Activated T-cell treated with anti-CD3 and anti-CD28 coated beads, Interleukin-2, amount 50 U/mL, for 4 hours (primary cell): ENCODE data around the gene TRAPPC1. TPM values are rescaled to one million over a fixed set of nuclear protein-coding genes. Genes with fewer than 3 reads are reported as not detected.

Source experiments
- ATAC-seq, 2 donors: fragments of 200-7000 bp; cut with Tn5 transposase; one replicate each; pipeline ENCODE4 v1.10.0; 2021
- DNase-seq: peaks from one replicate; pipeline ENCODE4 v3.0.0-alpha.2; 2020
- H3K27me3 Mint-ChIP-seq: one replicate; pipeline ENCODE4 v1.8.0; 2021; ENCODE audit warnings: low read depth, mixed read lengths
- H3K36me3 Mint-ChIP-seq: one replicate; pipeline ENCODE4 v1.8.0; 2022; ENCODE audit warnings: mixed read lengths; ENCODE audit not compliant: insufficient read depth
- H3K4me1 Mint-ChIP-seq: one replicate; pipeline ENCODE4 v1.8.0; 2021; ENCODE audit warnings: low read depth, mixed read lengths
- H3K4me3 Mint-ChIP-seq: one replicate; pipeline ENCODE4 v1.8.0; 2021; ENCODE audit warnings: mild to moderate bottlenecking, moderate library complexity, mixed read lengths
- H3K9me3 Mint-ChIP-seq: one replicate; pipeline ENCODE4 v1.8.0; 2021; ENCODE audit warnings: mixed read lengths
- total RNA-seq, 3 donors: library from RNA; stranded (reverse); gene quantifications; one replicate each; pipeline ENCODE4 v1.2.1, GENCODE V29; 2021

TRAPPC1 gene
- total RNA-seq, 3 donors from 2014 or later: 123 to 134 (median 124) TPM

GRCh38 chr17:7883781-7884386 lies 47.9 kb downstream of the TRAPPC1 start:
- no peaks in the 10 kb centered on the region for H3K27me3 Mint-ChIP-seq

GRCh38 chr17:7882629-7883028 lies 49.1 kb downstream of the TRAPPC1 start:
- peaks cover 3% of the 10 kb centered on the region for H3K4me1 Mint-ChIP-seq
- DNase-seq (no peak), ATAC-seq (no peak)
- H3K4me3 Mint-ChIP-seq: no peak overlapping the region
- H3K9me3 Mint-ChIP-seq: no peaks in the 10 kb centered on the region
- H3K36me3 Mint-ChIP-seq: no peaks in the 10 kb centered on the region
- no peaks in the 10 kb centered on the region for H3K27me3 Mint-ChIP-seq

More at GRCh38 chr17:7883781-7884386, 47.9 kb downstream of the TRAPPC1 start:
- H3K4me1 Mint-ChIP-seq: peaks cover 3% of the 10 kb centered on the region
- no peaks in the 10 kb centered on the region for H3K36me3 Mint-ChIP-seq
- DNase-seq: peak; percentile 23
- H3K4me3 Mint-ChIP-seq: peak overlapping the region; percentile 75
- H3K9me3 Mint-ChIP-seq: no peaks in the 10 kb centered on the region
- no peak for ATAC-seq

GRCh38 chr17:7882068-7882467 lies 49.7 kb downstream of the TRAPPC1 start:
- Mint-ChIP-seq H3K36me3 (no peaks in the 10 kb centered on the region), H3K4me1 (peaks cover 4% of the 10 kb centered on the region), H3K4me3 (no peak overlapping the region), H3K27me3 (no peaks in the 10 kb centered on the region), H3K9me3 (no peaks in the 10 kb centered on the region)
- DNase-seq (no peak), ATAC-seq (no peak)

DNA sequence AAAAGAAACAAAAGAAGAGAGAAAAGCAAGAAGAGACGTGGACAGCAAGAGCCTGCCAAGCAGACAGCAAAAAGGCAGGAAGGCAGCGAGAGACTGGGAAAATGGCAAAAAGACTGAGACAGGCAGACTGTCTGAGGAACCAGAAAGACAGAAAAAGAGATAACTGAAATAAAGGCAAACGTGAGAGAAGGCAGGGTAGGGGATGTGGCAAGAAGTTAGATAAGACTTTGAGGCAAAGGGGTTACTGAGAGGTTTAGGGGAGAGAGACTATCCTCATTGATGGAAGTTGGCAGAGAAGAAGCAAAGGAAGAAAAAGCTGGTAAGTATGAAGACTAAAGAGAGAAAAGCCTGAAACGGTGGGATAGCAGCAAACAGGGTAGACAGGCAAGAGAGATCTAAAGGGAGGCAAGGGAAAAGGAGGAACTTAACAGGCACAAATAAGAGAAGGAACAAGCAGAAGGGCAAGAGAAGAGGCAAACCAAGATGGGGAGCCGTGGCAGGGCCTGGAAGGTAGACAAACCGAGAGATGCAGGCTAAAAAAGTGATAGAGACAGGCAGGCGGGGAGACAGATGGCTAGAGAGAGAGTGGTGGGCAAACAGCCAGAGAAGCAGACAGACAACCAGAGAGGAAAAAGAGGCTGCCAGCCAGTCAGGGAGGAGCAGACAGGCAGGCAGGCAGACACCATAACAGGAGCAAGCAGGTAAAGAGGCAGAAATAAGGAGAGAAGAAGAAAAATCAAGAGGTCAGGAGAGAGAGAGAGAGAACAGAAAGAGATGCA lies 50.3 kb downstream of the TRAPPC1 start:
- H3K4me1 Mint-ChIP-seq: peaks cover 4% of the 10 kb centered on the region
- no peaks in the 10 kb centered on the region for H3K9me3 Mint-ChIP-seq
- no peak overlapping the region for H3K4me3 Mint-ChIP-seq
- peaks cover under 1% of the 10 kb centered on the region for H3K36me3 Mint-ChIP-seq
- DNase-seq (no peak), ATAC-seq (no peak)
- no peaks in the 10 kb centered on the region for H3K27me3 Mint-ChIP-seq

Other genes with a start within 250 kb of the TRAPPC1 start
- gene TP53, start 244.5 kb downstream of the TRAPPC1 start, total RNA-seq: 100 to 1,000 TPM in 1 of 3 donors, 10 to 100 TPM in 2; 93.0 to 106 (median 98.9) TPM
- gene WRAP53, start 243.5 kb downstream of the TRAPPC1 start, total RNA-seq: 10 to 100 TPM; 27.3 to 34.9 (median 34.3) TPM
- under 1 TPM in 1 of 3 donors, not detected in 2; 0.08 TPM for gene EFNB3, start 226.7 kb downstream of the TRAPPC1 start, total RNA-seq
- not detected for gene DNAH2, start 214.2 kb downstream of the TRAPPC1 start, total RNA-seq
- 100 to 1,000 TPM; 187 to 226 (median 206) TPM for gene KDM6B, start 97.7 kb downstream of the TRAPPC1 start, total RNA-seq
- 10 to 100 TPM in 1 of 3 donors, 1 to 10 TPM in 2; 8.9 to 11.1 (median 9.9) TPM for gene TMEM88, start 76.9 kb downstream of the TRAPPC1 start, total RNA-seq
- 10 to 100 TPM; 40.4 to 47.5 (median 41.5) TPM for gene NAA38, start 74.4 kb downstream of the TRAPPC1 start, total RNA-seq
- gene CYB5D1, start 73.9 kb downstream of the TRAPPC1 start, total RNA-seq: 10 to 100 TPM; 19.7 to 20.8 (median 20.6) TPM
- gene CHD3, start 43.2 kb downstream of the TRAPPC1 start, total RNA-seq: 100 to 1,000 TPM; 117 to 127 (median 123) TPM
- gene RNF227, start 15.7 kb downstream of the TRAPPC1 start, total RNA-seq: 1 to 10 TPM; 4.7 to 5.5 (median 5.0) TPM
- 10 to 100 TPM; 10.3 to 11.5 (median 11.4) TPM for gene KCNAB3, start 2.1 kb downstream of the TRAPPC1 start, total RNA-seq
- 10 to 100 TPM; 31.8 to 37.1 (median 34.6) TPM for gene CNTROB, start 260 bp upstream of the TRAPPC1 start, total RNA-seq
- under 1 TPM in 1 of 3 donors, not detected in 2; 0.46 TPM for gene GUCY2D, start 70.7 kb upstream of the TRAPPC1 start, total RNA-seq
- gene ALOX15B, start 107.1 kb upstream of the TRAPPC1 start, total RNA-seq: under 1 TPM in 1 of 3 donors, not detected in 2; 0.14 TPM
- gene ALOX12B, start 155.8 kb upstream of the TRAPPC1 start, total RNA-seq: 1 to 10 TPM in 1 of 3 donors, under 1 TPM in 2; 0.81 to 1.6 (median 0.95) TPM
- not detected for gene ALOXE3, start 186.6 kb upstream of the TRAPPC1 start, total RNA-seq
- 1 to 10 TPM; 1.2 to 1.7 (median 1.4) TPM for gene HES7, start 192.2 kb upstream of the TRAPPC1 start, total RNA-seq
- gene PER1, start 220.5 kb upstream of the TRAPPC1 start, total RNA-seq: 10 to 100 TPM; 30.4 to 36.9 (median 36.7) TPM
- 10 to 100 TPM; 49.6 to 67.5 (median 59.7) TPM for gene VAMP2, start 231.0 kb upstream of the TRAPPC1 start, total RNA-seq
- gene TMEM107, start 244.4 kb upstream of the TRAPPC1 start, total RNA-seq: 10 to 100 TPM; 11.9 to 18.6 (median 18.1) TPM